ENCODE data around the gene KIAA0319L.

DNA sequence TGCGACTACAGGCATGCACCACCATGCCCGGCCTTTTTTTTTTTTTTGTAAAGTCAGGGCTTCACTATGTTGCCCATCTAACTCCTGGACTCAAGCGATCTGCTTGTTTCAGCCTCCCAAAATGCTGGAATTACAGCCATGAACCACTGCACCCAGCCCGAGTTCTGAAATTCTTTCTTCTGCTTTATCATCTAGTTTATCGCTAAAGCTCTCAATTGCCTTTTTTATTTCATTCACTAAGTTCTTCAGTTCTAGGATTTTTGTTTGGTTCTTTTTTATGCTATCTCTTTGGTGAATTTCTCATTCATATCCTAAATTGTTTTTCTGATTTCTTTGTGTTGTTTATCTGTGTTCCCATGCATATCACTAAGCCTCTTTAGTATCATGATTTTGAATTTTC lies 27.0 kb downstream of the KIAA0319L start:
- TF ChIP-seq, protein P1, sequence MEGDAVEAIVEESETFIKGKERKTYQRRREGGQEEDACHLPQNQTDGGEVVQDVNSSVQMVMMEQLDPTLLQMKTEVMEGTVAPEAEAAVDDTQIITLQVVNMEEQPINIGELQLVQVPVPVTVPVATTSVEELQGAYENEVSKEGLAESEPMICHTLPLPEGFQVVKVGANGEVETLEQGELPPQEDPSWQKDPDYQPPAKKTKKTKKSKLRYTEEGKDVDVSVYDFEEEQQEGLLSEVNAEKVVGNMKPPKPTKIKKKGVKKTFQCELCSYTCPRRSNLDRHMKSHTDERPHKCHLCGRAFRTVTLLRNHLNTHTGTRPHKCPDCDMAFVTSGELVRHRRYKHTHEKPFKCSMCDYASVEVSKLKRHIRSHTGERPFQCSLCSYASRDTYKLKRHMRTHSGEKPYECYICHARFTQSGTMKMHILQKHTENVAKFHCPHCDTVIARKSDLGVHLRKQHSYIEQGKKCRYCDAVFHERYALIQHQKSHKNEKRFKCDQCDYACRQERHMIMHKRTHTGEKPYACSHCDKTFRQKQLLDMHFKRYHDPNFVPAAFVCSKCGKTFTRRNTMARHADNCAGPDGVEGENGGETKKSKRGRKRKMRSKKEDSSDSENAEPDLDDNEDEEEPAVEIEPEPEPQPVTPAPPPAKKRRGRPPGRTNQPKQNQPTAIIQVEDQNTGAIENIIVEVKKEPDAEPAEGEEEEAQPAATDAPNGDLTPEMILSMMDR (IDR thresholded peaks at IDR 0.05): no peak
- no peak for TF ChIP-seq POLR2A (IDR thresholded peaks at IDR 0.05)

All from thyroid gland (tissue), 4 donors.